Measurements from ENCODE around the gene GAS1.

GAS1 gene

GRCh38 chr9:86942281-86943200 lies 4.8 kb downstream of the GAS1 start:
- no peak overlapping the region for H3K4me3 ChIP-seq (ENCODE audit: low read depth, low read length)
- no peak for TF ChIP-seq CTCF (IDR thresholded peaks at IDR 0.05; ENCODE audit: borderline replicate concordance, insufficient read depth, low read depth, low read length)

GRCh38 chr9:86941197-86941596 lies 6.1 kb downstream of the GAS1 start:
- H3K4me3 ChIP-seq (ENCODE audit: low read depth, low read length), result no peak overlapping the region

GRCh38 chr9:86940774-86941173 lies 6.5 kb downstream of the GAS1 start:
- H3K4me3 ChIP-seq (ENCODE audit: low read depth, low read length), result no peak overlapping the region
- no peak for TF ChIP-seq CTCF (IDR thresholded peaks at IDR 0.05; ENCODE audit: borderline replicate concordance, insufficient read depth, low read depth, low read length)

More at GRCh38 chr9:86941197-86941596, 6.1 kb downstream of the GAS1 start:
- TF ChIP-seq CTCF (IDR thresholded peaks at IDR 0.05; ENCODE audit: borderline replicate concordance, insufficient read depth, low read depth, low read length), result no peak

- H3K4me3 ChIP-seq (ENCODE audit: low read depth, low read length), result no peak overlapping the region
- no peak for TF ChIP-seq CTCF (IDR thresholded peaks at IDR 0.05; ENCODE audit: borderline replicate concordance, insufficient read depth, low read depth, low read length)
Measured at GRCh38 chr9:86939891-86940290, 7.4 kb downstream of the GAS1 start.

GRCh38 chr9:86939321-86939720 lies 8.0 kb downstream of the GAS1 start:
- TF ChIP-seq CTCF (IDR thresholded peaks at IDR 0.05; ENCODE audit: borderline replicate concordance, insufficient read depth, low read depth, low read length), result no peak

GRCh38 chr9:86938780-86939179 lies 8.5 kb downstream of the GAS1 start:
- TF ChIP-seq CTCF (IDR thresholded peaks at IDR 0.05; ENCODE audit: borderline replicate concordance, insufficient read depth, low read depth, low read length), result no peak

More at GRCh38 chr9:86939321-86939720, 8.0 kb downstream of the GAS1 start:
- no peak overlapping the region for H3K4me3 ChIP-seq (ENCODE audit: low read depth, low read length)

GRCh38 chr9:86926145-86926544 lies 21.2 kb downstream of the GAS1 start:
- H3K4me3 ChIP-seq (ENCODE audit: low read depth, low read length), result no peak overlapping the region
- TF ChIP-seq CTCF (IDR thresholded peaks at IDR 0.05; ENCODE audit: borderline replicate concordance, insufficient read depth, low read depth, low read length), result no peak

More at GRCh38 chr9:86938780-86939179, 8.5 kb downstream of the GAS1 start:
- H3K4me3 ChIP-seq (ENCODE audit: low read depth, low read length), result no peak overlapping the region

Measured in GM12875 (cell line).